GM10266 (cell line): ENCODE measurements around the gene DLG1.
"Not testable (repeated sequence)": the region's sequence is repeated elsewhere in the genome, so short reads cannot be mapped to it uniquely, and the experiment has no call there.

Experiments
- DNase-seq: peaks from one replicate; pipeline ENCODE4 v3.0.0; 2012; ENCODE audit errors: extremely low spot score
- CTCF ChIP-seq: IDR thresholded peaks from 2 replicates; pipeline ENCODE4 v1.5.1; 2012; ENCODE audit warnings: mild to moderate bottlenecking, low read depth; ENCODE audit not compliant: control insufficient read depth, insufficient read depth; ENCODE audit errors: missing control alignments

Gene DLG1

GRCh38 chr3:197278933-197279332 lies 19.5 kb downstream of the DLG1 start:
- no peak for TF ChIP-seq CTCF
- DNase-seq = no peak

GRCh38 chr3:197276808-197277207 lies 21.6 kb downstream of the DLG1 start:
- not testable (repeated sequence) for DNase-seq
- TF ChIP-seq CTCF = peak; percentile 24

GRCh38 chr3:197270558-197271317 lies 27.7 kb downstream of the DLG1 start:
- DNase-seq = no peak
- no peak for TF ChIP-seq CTCF

- DNase-seq = no peak
- no peak for TF ChIP-seq CTCF
These were observed 29.4 kb downstream of the DLG1 start for GRCh38 chr3:197269024-197269423.

- TF ChIP-seq CTCF = no peak
- DNase-seq = no peak
These were observed 30.1 kb downstream of the DLG1 start for GRCh38 chr3:197268294-197268693.

- no peak for DNase-seq
- no peak for TF ChIP-seq CTCF
These were observed 32.1 kb downstream of the DLG1 start for GRCh38 chr3:197266331-197266730.

GRCh38 chr3:197262709-197263108 lies 35.7 kb downstream of the DLG1 start:
- no peak for TF ChIP-seq CTCF
- DNase-seq = no peak
